Panc1 (cell line): ENCODE results near the gene PNKD.

Source experiments
- CTCF ChIP-seq: fragments of 450-650 bp; IDR thresholded peaks from 2 replicates; pipeline ENCODE4 v1.5.1; 2017; ENCODE audit warnings: mild to moderate bottlenecking
- POLR2AphosphoS5 ChIP-seq: IDR thresholded peaks from 2 replicates; pipeline ENCODE4 v1.6.1; 2012; ENCODE audit warnings: mild to moderate bottlenecking, low read depth, low read length, moderate library complexity
- REST ChIP-seq, 2 experiments: IDR thresholded peaks; 2 replicates each; pipeline ENCODE4 v1.6.1; 2011 to 2012; ENCODE audit warnings: low read depth in 2 of 2, control low read depth in 1 of 2, low read length in 1 of 2, mild to moderate bottlenecking in 1 of 2, moderate library complexity in 1 of 2; ENCODE audit not compliant: insufficient read depth in 1 of 2
- SIN3A ChIP-seq: IDR thresholded peaks from 2 replicates; pipeline ENCODE4 v1.6.1; 2012; ENCODE audit warnings: low read depth, mild to moderate bottlenecking, low read length, moderate library complexity, borderline replicate concordance; ENCODE audit not compliant: insufficient read depth
- TCF7L2 ChIP-seq: IDR thresholded peaks from 2 replicates; pipeline ENCODE4 v1.6.1; 2011; ENCODE audit warnings: mild to moderate bottlenecking, low read depth, low read length, inconsistent platforms

- TF ChIP-seq CTCF = no peak
- TF ChIP-seq SIN3A = no peak
- no peak for TF ChIP-seq REST (IDR thresholded peaks at IDR 0.05; ENCODE audit: insufficient read depth in 1 of 2, low read depth in 2 of 2, low read length in 1 of 2)
- no peak for TF ChIP-seq TCF7L2
- no peak for TF ChIP-seq POLR2AphosphoS5
Measured at GRCh38 chr2:218347172-218347571, 76.9 kb downstream of the PNKD start.
